H1 (cell line): ENCODE measurements around the gene TSFM.

Experiments
- FOSL1 ChIP-seq: IDR thresholded peaks from 2 replicates; pipeline ENCODE4 v1.6.1; 2011; ENCODE audit warnings: mild to moderate bottlenecking, low read depth, low read length, moderate library complexity; ENCODE audit not compliant: insufficient read depth
- RFX5 ChIP-seq: IDR thresholded peaks from 2 replicates; pipeline ENCODE4 v1.6.1; 2011; ENCODE audit warnings: low read depth, low read length, improper control_type of control experiment, borderline replicate concordance
- SRF ChIP-seq: IDR thresholded peaks from 2 replicates; pipeline ENCODE4 v1.6.1; 2011; ENCODE audit warnings: mild to moderate bottlenecking, low read depth, low read length, moderate library complexity

DNA sequence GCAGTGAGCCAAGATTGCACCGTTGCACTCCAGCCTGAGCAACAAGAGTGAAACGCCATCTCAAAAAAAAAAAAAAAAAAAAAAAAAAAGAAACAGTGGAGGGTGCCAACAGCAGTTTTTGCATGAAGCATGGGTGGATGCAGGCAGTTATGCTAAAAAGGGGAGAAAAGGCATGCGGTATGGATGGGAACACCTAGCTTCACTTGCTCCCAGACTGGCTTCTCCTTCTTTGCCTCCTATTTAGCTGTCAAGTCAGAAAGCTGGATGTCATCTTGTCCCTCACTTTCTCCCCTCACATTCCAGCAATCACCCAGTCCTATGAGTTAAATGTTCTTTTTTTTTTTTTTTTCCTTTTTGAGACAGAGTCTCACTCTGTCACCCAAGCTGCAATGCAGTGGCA is 7.5 kb upstream of the TSFM start:
- TF ChIP-seq RFX5: no peak
- no peak for TF ChIP-seq FOSL1
- no peak for TF ChIP-seq SRF
